ENCODE measurements around the gene APBB1IP. TPM values are rescaled to one million over a fixed set of nuclear protein-coding genes. Genes with fewer than 3 reads are reported as not detected.
A peak's percentile ranks its signal among the peaks of the same experiment; 100 is the strongest.
"Not testable (repeated sequence)": the region's sequence is repeated elsewhere in the genome, so short reads cannot be mapped to it uniquely, and the experiment has no call there.

Gene APBB1IP
- polyA plus RNA-seq, 2 of the 4 experiments (the other 2 are of a cell fraction), result 0.96 to 9.2 TPM

- peak; percentile 95 for FAIRE-seq
- 2% methylated on average over 2 of the region's 2 CpGs for WGBS (ENCODE audit: missing lambda C conversion rate)
- POLR2A ChIA-PET; H3K9me3 ChIP-seq; H3K4me1 ChIP-seq; H3K27ac ChIP-seq; CTCF ChIA-PET; H3K4me3 ChIP-seq; TF ChIP-seq FOSL2 (IDR thresholded peaks at IDR 0.05): not testable (repeated sequence)
- H3K4me2 ChIP-seq, result peak overlapping the region; percentile 59
- peak; percentile 72 for TF ChIP-seq FOSL2 (CRISPR knock-in tag; IDR thresholded peaks at IDR 0.05)
- TF ChIP-seq RFX5 (IDR thresholded peaks at IDR 0.05), result 0 out of 2 replicates have a peak, but pooled peaks have one; percentile 52
- peak; percentile 97 to 98 for ATAC-seq
- DNase-seq (ENCODE audit: low read depth in 1 of 2, low spot score in 1 of 2), result peak in 1 of 2 experiments; percentile 31
These were observed 165.1 kb downstream of the APBB1IP start for GRCh38 chr10:26603283-26603682.

GRCh38 chr10:26604320-26605093 is 166.4 kb downstream of the APBB1IP start:
- H3K9me3 ChIP-seq; H3K27ac ChIP-seq; H3K4me3 ChIP-seq; H3K4me2 ChIP-seq; H3K4me1 ChIP-seq; ATAC-seq; DNase-seq (ENCODE audit: low read depth in 1 of 2, low spot score in 1 of 2); POLR2A ChIA-PET: not testable (repeated sequence)
- 49% methylated on average over 13 of the region's 13 CpGs for WGBS (ENCODE audit: missing lambda C conversion rate)
- CTCF ChIA-PET, result interaction anchor here (1.5 kb wide), 1 partner anchor 121 kb away, joined by 3 read pairs; no protein-coding TSS in a partner anchor
- peak; percentile 63 for FAIRE-seq

- H3K27ac ChIP-seq, H3K4me3 ChIP-seq, H3K4me1 ChIP-seq, H3K9me3 ChIP-seq, POLR2A ChIA-PET, H3K4me2 ChIP-seq: not testable (repeated sequence)
- TF ChIP-seq RAD21 (conservative IDR thresholded peaks at IDR 0.05 in 1 of 2, IDR thresholded peaks at IDR 0.05 in 1 of 2), result peak; percentile 23 to 35; a peak in 2 of 5 replicates
- TF ChIP-seq SMC3 (IDR thresholded peaks at IDR 0.05), result peak; percentile 38; the same call in 1 of the 3 replicates
- TF ChIP-seq CTCF (IDR thresholded peaks at IDR 0.05), result peak; percentile 64
- ATAC-seq, result peak; percentile 80 to 93
- WGBS (ENCODE audit: missing lambda C conversion rate), result 25% methylated on average over 4 of the region's 4 CpGs
- CTCF ChIA-PET, result interaction anchor here (0.6 to 1.3 kb wide), 13 partner anchors 9 to 1616 kb away, joined by 3 to 7 read pairs (median 4); no protein-coding TSS in a partner anchor
- DNase-seq (ENCODE audit: low read depth in 1 of 2, low spot score in 1 of 2), result peak in 1 of 2 experiments; percentile 13
- peak; percentile 99 for FAIRE-seq
These were observed 168.3 kb downstream of the APBB1IP start for GRCh38 chr10:26606389-26606877.

GRCh38 chr10:26612151-26612915 is 174.2 kb downstream of the APBB1IP start:
- TF ChIP-seq FOSB (CRISPR knock-in tag; IDR thresholded peaks at IDR 0.05) (no peak), POLR2A (IDR thresholded peaks at IDR 0.05; ENCODE audit: low read length) (no peak), CBX8 (IDR thresholded peaks at IDR 0.05) (no peak), NFE2L2 (conservative IDR thresholded peaks at IDR 0.05; ENCODE audit: low read length) (no peak)
- ChIA-PET POLR2A (no interaction called here), CTCF (interaction anchor here (0.7 to 0.9 kb wide), 3 partner anchors 38 to 114 kb away, joined by 3 to 4 read pairs (median 3); no protein-coding TSS in a partner anchor)
- Histone ChIP-seq H3K9me3 (no peaks in the 10 kb centered on the region), H3K27ac (no peak overlapping the region), H3K4me3 (no peak overlapping the region), H3K4me2 (no peak overlapping the region), H3K4me1 (no peaks in the 10 kb centered on the region)
- no peak for FAIRE-seq
- WGBS (ENCODE audit: missing lambda C conversion rate), result 34% methylated on average over 5 of the region's 5 CpGs
- ATAC-seq, result no peak
- DNase-seq (ENCODE audit: low read depth in 1 of 2, low spot score in 1 of 2), result no peak

Small RNA genes lying within 50 kb of the gene (small RNA-seq; reads per million reads assigned to genes)
- gene RNA5SP307, result 0 to 3.8 (median 0.13) reads per million in 6 experiments

Other genes with a start within 250 kb of the APBB1IP start
- gene GAD2, start 221.6 kb upstream of the APBB1IP start, polyA plus RNA-seq (2011; rRNA removed), result not detected in 2 replicates
- gene GAD2, start 221.6 kb upstream of the APBB1IP start, polyA plus RNA-seq (2017; fragmentation: RNase III; extraction: RNeasy Plus Mini Kit Qiagen cat#74134 plus additional on column Dnase treatment), result not detected in 3 replicates

Measured in A549 (cell line).